HG03457 (cell line): ENCODE results near the gene TMEM252.

ENCODE experiments used
- ATAC-seq: cut with Tn5 transposase; IDR thresholded peaks from one replicate; pipeline ENCODE4 v1.9.1; 2021; ENCODE audit warnings: moderate number of reproducible peaks; ENCODE audit not compliant: unreplicated experiment

Gene TMEM252

DNA sequence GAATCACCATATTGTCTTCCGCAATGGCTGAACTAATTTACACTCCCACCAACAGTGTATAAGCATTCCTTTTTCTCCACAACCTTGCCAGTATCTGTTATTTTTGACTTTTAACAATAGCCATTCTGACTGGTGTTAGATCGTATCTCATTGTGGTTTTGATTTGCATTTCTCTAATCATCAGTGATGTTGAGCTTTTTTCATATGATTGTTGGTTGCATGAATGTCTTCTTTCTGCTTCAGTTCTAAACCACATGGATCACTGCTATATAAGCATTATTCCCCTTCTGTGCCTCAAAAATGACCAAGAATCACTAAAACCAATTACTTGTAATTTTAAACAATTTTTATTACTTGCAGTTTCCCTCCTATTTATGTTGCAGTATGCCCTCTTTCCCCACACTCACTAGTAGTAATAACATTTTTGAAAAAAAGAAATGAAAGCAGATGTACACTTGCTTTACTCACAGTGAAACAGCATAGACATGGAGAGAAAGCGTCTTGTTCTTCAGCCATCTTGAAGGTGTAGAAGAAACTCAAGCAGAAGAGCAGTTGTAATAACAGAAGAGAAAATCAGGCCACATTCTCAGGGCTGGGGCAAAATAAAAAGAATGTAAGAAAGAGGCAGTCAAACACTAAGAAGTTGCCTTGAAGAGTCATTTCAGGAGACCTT lies 4.5 kb upstream of the TMEM252 start:
- ATAC-seq = no peak

GRCh38 chr9:68541568-68541967 lies 885 bp upstream of the TMEM252 start:
- no peak for ATAC-seq

DNA sequence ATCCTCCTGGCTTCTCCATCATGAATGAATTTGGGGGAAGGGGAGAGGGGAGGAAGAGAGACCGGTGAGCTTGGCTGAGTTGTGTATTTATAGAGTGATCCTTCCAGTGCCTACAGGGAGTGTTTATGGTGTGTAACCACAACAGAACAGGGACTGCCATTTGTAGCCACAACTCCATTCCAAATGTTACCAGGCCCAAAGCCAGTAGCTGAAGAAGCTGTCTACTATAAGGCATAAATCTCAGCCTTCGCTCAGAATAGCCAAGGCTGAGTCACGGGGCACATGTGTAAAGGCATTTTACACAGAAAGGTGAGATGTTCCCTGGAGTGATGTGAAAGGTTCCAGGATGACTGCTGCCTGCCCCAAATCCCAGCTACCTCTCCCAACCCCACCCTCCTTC lies 2.5 kb downstream of the TMEM252 start:
- ATAC-seq = no peak

DNA sequence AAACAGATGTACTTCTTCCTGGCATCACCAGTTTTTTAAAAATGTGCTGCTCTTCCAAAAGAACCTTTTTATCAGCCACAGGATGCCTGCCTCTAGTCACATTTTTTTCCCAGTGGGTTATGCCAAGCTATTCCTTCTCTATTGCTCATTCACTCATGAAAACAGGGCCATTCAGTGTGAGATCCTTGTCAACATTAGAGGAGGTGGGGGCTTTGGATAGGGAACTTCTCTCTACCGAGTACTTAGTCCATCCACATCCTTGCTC lies 3.1 kb downstream of the TMEM252 start:
- no peak for ATAC-seq

- no peak for ATAC-seq
Measured at GRCh38 chr9:68536876-68537615, 3.6 kb downstream of the TMEM252 start.

GRCh38 chr9:68533678-68534077 lies 7.0 kb downstream of the TMEM252 start:
- no peak for ATAC-seq

DNA sequence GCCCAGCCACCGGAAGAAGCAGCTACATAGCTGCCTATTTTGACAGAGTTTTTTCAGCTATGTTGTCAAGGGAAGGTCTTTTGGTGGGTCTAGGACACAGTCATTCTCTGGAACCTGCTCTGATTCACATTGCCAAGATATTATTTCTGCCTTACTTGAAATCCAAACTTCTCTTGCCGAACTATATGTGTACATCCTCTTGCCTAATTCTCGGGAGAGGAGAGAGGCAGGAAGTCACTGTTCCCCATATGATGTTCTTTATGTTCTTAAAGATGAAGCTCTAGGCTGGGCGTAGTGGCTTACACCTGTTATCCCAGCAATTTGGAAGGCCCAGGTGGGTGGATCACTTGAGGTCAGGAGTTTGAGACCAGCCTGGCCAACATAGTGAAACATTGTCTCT lies 8.6 kb downstream of the TMEM252 start:
- ATAC-seq = no peak

- no peak for ATAC-seq
Measured at GRCh38 chr9:68530618-68531017, 10.1 kb downstream of the TMEM252 start.

GRCh38 chr9:68523367-68523936 lies 17.2 kb downstream of the TMEM252 start:
- no peak for ATAC-seq

GRCh38 chr9:68522954-68523353 lies 17.7 kb downstream of the TMEM252 start:
- no peak for ATAC-seq

DNA sequence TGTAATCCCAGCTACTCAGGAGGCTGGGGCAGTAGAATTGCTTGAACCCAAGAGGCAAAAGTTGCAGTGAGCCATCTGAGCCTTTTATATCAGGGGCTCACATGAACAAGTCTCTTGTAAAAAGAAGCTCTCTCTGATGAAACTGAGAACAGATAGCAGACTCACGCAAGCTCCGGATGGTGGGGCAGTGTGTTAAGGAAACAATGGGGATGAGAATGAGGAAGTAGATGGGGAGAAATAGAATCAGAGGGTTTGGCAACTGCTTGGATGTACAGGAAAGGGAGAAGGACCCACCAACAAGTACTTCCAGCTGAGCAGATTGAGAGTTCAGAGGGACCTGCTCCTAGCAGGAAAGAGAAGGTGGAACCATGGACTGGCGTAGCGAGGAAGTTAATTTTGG lies 18.6 kb downstream of the TMEM252 start:
- ATAC-seq = no peak

DNA sequence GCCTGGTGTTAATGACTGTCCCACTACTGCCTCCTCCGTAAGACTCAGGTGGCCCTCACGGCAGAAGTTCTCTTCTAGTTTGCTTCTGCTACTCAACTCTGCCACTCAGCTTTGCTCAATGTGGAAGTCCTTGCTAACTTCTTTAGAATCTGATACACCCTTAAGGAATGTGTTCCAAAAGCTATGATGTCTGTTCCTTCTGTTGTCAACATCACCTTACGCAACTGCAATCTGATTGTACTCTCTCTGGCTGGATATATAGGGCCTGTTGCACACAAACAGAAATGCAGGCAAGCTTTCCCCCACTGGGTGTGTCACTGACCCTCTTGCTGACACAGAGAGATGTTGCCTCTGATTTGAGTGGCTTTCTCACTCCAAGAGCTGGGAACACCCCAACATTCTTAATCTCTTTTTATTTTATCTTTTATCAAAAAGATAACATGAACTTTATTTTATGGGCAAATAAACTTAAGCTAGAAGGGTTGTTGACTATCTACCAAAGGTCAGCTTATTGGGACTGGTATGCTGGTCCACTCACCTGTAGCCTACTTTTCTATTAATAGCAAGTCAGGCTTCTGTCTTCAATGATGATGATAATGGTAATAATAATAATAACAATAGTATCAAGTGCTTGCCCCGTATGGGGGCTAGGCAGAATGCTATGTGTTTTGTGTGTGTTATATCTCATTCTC lies 25.2 kb downstream of the TMEM252 start:
- ATAC-seq = no peak

- no peak for ATAC-seq
Measured at GRCh38 chr9:68513981-68514380, 26.7 kb downstream of the TMEM252 start.

GRCh38 chr9:68513385-68513784 lies 27.3 kb downstream of the TMEM252 start:
- no peak for ATAC-seq

DNA sequence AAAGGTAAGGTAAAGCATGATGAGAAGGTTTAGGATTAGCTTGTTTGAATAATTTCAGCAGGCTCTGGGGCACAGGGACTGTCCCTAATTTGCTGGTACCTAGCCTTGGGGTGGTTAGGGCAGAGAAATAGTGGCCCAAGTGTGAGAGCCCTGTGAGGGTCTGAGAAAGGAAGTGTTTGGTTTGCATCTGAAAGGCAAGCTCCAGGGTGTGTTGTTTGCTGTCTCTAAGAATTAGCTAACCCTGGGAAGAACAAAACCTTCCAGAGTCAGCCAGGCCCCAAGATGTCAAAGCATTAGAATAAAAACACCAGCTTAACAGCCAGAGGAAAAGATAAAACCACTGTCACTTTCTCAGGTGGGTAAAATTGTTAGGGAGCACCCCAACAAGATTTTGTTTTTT lies 31.0 kb downstream of the TMEM252 start:
- ATAC-seq = no peak

GRCh38 chr9:68508547-68508946 lies 32.1 kb downstream of the TMEM252 start:
- no peak for ATAC-seq

GRCh38 chr9:68507806-68508145 lies 32.9 kb downstream of the TMEM252 start:
- ATAC-seq = no peak

DNA sequence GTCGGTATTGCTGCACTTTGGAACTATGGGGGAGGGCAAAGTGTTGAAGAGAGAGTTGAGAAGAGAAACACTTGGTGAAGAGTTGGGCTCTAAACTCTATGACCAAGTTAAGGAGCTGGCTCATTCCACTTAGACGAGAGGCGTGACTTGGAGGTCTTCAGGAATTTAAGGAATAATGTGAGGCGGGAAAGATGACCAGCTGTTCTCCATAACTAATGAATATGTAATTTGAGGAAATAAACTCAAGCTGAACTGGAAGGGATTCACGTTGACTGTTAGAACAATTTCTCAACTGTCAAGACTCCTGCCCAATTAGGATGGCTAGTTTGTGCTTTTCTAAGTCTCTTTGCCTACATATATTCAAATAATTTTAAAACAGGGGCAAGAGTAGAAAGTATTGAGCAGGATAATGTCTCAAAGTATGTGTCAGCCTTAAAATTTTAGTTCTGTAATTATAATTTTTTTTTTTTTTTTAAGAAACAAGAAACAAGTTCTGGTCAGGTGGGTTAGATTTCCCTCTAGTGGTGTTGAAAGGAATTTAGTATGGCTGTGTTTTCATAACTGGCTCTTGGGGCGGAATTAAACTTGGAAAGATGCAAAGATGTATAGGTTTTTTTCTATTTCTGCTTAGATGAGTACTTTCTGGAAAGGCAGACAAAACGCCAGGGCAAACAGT lies 33.4 kb downstream of the TMEM252 start:
- ATAC-seq = no peak

DNA sequence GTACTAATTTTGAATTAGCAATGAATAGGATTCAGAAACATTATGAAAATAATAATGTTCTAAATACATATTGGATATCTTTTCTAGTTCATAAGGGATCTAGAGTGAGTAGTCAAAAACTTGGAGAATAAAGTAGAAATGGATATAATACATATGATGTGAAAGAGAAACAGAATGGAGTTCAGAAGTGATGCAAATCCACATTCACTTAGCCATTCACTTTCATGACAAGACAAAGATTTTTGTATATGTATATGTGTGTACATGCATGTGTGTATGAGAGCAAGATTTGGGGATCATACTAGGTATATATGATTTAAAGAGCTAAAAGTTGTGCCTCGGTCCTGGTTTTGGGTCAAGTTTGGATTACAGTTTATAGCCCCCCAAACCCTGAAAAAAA lies 34.1 kb downstream of the TMEM252 start:
- ATAC-seq = no peak

- ATAC-seq = no peak
Measured at GRCh38 chr9:68505681-68506409, 34.8 kb downstream of the TMEM252 start.

- ATAC-seq = no peak
Measured at GRCh38 chr9:68502279-68502678, 38.4 kb downstream of the TMEM252 start.
